Endothelial cell of umbilical vein (primary cell): ENCODE data around the gene FLT1.

Source experiments
- CTCF ChIP-seq, 2 donors: IDR thresholded peaks; 1 replicate in 1 of 2; 2 replicates in 1 of 2; pipeline ENCODE4 v1.5.1; 2011; ENCODE audit warnings: low read length in 2 of 2, mild to moderate bottlenecking in 2 of 2, moderate library complexity in 2 of 2, control low read depth in 1 of 2, inconsistent platforms in 1 of 2, low read depth in 1 of 2; ENCODE audit not compliant: insufficient read depth in 1 of 2; ENCODE audit errors: extremely low read depth in 1 of 2
- EZH2 ChIP-seq: IDR thresholded peaks from 2 replicates; pipeline ENCODE4 v1.6.1; 2012; ENCODE audit warnings: borderline replicate concordance, low read depth, mild to moderate bottlenecking, moderate library complexity, low read length, inconsistent platforms; ENCODE audit not compliant: severe bottlenecking
- FOS ChIP-seq: IDR thresholded peaks from 2 replicates; pipeline ENCODE4 v1.6.1; 2011; ENCODE audit warnings: mild to moderate bottlenecking, low read length, moderate library complexity, borderline replicate concordance; ENCODE audit not compliant: insufficient read depth
- JUN ChIP-seq: IDR thresholded peaks from 2 replicates; pipeline ENCODE4 v1.6.1; 2011; ENCODE audit warnings: borderline replicate concordance, low read depth; ENCODE audit not compliant: insufficient read length, insufficient read depth
- MAX ChIP-seq: IDR thresholded peaks from 2 replicates; pipeline ENCODE4 v1.6.1; 2011; ENCODE audit not compliant: insufficient read depth, insufficient read length
- MYC ChIP-seq: IDR thresholded peaks from one replicate; pipeline ENCODE4 v1.6.1; 2011; ENCODE audit warnings: mild to moderate bottlenecking, low read depth, low read length
- POLR2A ChIP-seq: IDR thresholded peaks from 2 replicates; pipeline ENCODE4 v1.6.1; 2012; ENCODE audit warnings: low read depth, mild to moderate bottlenecking, control low read depth, low read length
- POLR2AphosphoS5 ChIP-seq: IDR thresholded peaks from 2 replicates; pipeline ENCODE4 v1.6.1; 2012; ENCODE audit warnings: low read depth, mild to moderate bottlenecking, control low read depth, low read length, moderate library complexity; ENCODE audit not compliant: insufficient read depth

- TF ChIP-seq POLR2AphosphoS5 (no peak), CTCF (IDR thresholded peaks at IDR 0.05; ENCODE audit: extremely low read depth in 1 of 2, insufficient read depth in 1 of 2, low read depth in 1 of 2, low read length in 2 of 2) (no peak), MAX (no peak), POLR2A (no peak), MYC (no peak), EZH2 (no peak), JUN (no peak), FOS (no peak)
These were observed 212.5 kb downstream of the FLT1 start for GRCh38 chr13:28282451-28282850.
